HFFc6 (cell line): ENCODE data around the gene TBC1D24. TPM values are rescaled to one million over a fixed set of nuclear protein-coding genes. Genes with fewer than 3 reads are reported as not detected.

Experiments
- DNase-seq: peaks from one replicate; pipeline ENCODE4 v3.0.0-alpha.2; 2018
- H3K27ac Mint-ChIP-seq: 2 replicates; pipeline ENCODE4 v1.8.0; 2020; ENCODE audit warnings: mild to moderate bottlenecking, mixed read lengths
- H3K27me3 Mint-ChIP-seq: 2 replicates; pipeline ENCODE4 v1.8.0; 2021; ENCODE audit warnings: mild to moderate bottlenecking, moderate library complexity, mixed read lengths; ENCODE audit not compliant: insufficient read depth
- H3K36me3 Mint-ChIP-seq: 2 replicates; pipeline ENCODE4 v1.8.0; 2021; ENCODE audit warnings: low read depth, mixed read lengths
- H3K4me1 Mint-ChIP-seq: 2 replicates; pipeline ENCODE4 v1.8.0; 2020; ENCODE audit warnings: low read depth, mixed read lengths
- H3K4me3 Mint-ChIP-seq: 2 replicates; pipeline ENCODE4 v1.8.0; 2020; ENCODE audit warnings: mild to moderate bottlenecking, moderate library complexity, mixed read lengths
- H3K9me3 Mint-ChIP-seq: 2 replicates; pipeline ENCODE4 v1.8.0; 2020; ENCODE audit warnings: mild to moderate bottlenecking, mixed read lengths
- CTCF ChIP-seq: fragments of 200-600 bp; sonication (generic); IDR thresholded peaks from 2 replicates; pipeline ENCODE4 v1.5.0; 2021; ENCODE audit warnings: antibody characterized with exemption, mild to moderate bottlenecking
- total RNA-seq, 6 experiments: library from RNA; stranded (reverse); fragmentation: NEBNext Ultra II Directional; extraction: Animal tissue kit (Norgen Biotek cat#: 25700); gene quantifications; 2 replicates in 1 of 6; 3 replicates in 5 of 6; pipeline ENCODE4 v1.2.3, GENCODE V29; 2021

TBC1D24 gene
- total RNA-seq, 6 experiments from 2014 or later: 15.8 to 30.3 (median 19.0) TPM

- no peak for TF ChIP-seq CTCF
- H3K4me1 Mint-ChIP-seq: no peaks in the 10 kb centered on the region
- H3K9me3 Mint-ChIP-seq: no peaks in the 10 kb centered on the region
- no peaks in the 10 kb centered on the region; the same call in 1 of the 2 replicates for H3K36me3 Mint-ChIP-seq
- no peaks in the 10 kb centered on the region; the same call in 1 of the 2 replicates for H3K27me3 Mint-ChIP-seq
- DNase-seq: no peak
- H3K4me3 Mint-ChIP-seq: no peak overlapping the region
- no peak overlapping the region for H3K27ac Mint-ChIP-seq
These were observed 19.7 kb downstream of the TBC1D24 start for GRCh38 chr16:2494616-2495015.

GRCh38 chr16:2495041-2495440 lies 20.1 kb downstream of the TBC1D24 start:
- no peaks in the 10 kb centered on the region for H3K9me3 Mint-ChIP-seq

GRCh38 chr16:2496223-2497115 lies 21.5 kb downstream of the TBC1D24 start:
- no peak overlapping the region for H3K27ac Mint-ChIP-seq
- no peaks in the 10 kb centered on the region for H3K9me3 Mint-ChIP-seq
- no peak for TF ChIP-seq CTCF
- H3K4me1 Mint-ChIP-seq: no peaks in the 10 kb centered on the region
- H3K27me3 Mint-ChIP-seq: no peaks in the 10 kb centered on the region
- no peak for DNase-seq
- H3K36me3 Mint-ChIP-seq: no peaks in the 10 kb centered on the region; the same call in 1 of the 2 replicates
- H3K4me3 Mint-ChIP-seq: no peak overlapping the region

More at GRCh38 chr16:2495041-2495440, 20.1 kb downstream of the TBC1D24 start:
- TF ChIP-seq CTCF: no peak
- H3K27me3 Mint-ChIP-seq: no peaks in the 10 kb centered on the region
- DNase-seq: no peak
- H3K27ac Mint-ChIP-seq: no peak overlapping the region
- no peaks in the 10 kb centered on the region for H3K4me1 Mint-ChIP-seq
- no peaks in the 10 kb centered on the region; the same call in 1 of the 2 replicates for H3K36me3 Mint-ChIP-seq
- H3K4me3 Mint-ChIP-seq: no peak overlapping the region

- no peaks in the 10 kb centered on the region for H3K27me3 Mint-ChIP-seq
- no peak overlapping the region for H3K27ac Mint-ChIP-seq
- H3K4me3 Mint-ChIP-seq: no peak overlapping the region
- DNase-seq: no peak
- H3K4me1 Mint-ChIP-seq: no peaks in the 10 kb centered on the region
- H3K36me3 Mint-ChIP-seq: no peaks in the 10 kb centered on the region; the same call in 1 of the 2 replicates
- no peak for TF ChIP-seq CTCF
- no peaks in the 10 kb centered on the region for H3K9me3 Mint-ChIP-seq
These were observed 22.2 kb downstream of the TBC1D24 start for GRCh38 chr16:2497116-2497630.

GRCh38 chr16:2497695-2498484 lies 23.0 kb downstream of the TBC1D24 start:
- no peak for TF ChIP-seq CTCF
- Mint-ChIP-seq H3K36me3 (no peaks in the 10 kb centered on the region; the same call in 1 of the 2 replicates), H3K27ac (no peak overlapping the region), H3K4me1 (peaks cover 4% of the 10 kb centered on the region; the same call in 1 of the 2 replicates), H3K27me3 (no peaks in the 10 kb centered on the region), H3K4me3 (no peak overlapping the region), H3K9me3 (no peaks in the 10 kb centered on the region)
- DNase-seq: no peak
